Stimulated activated CD8-positive, alpha-beta memory T cell treated with anti-CD3 and anti-CD28 coated beads, Interleukin-7, amount 100 ng/mL, for 1 hour (primary cell): ENCODE results near the gene PLPPR4.

Experiments used
- DNase-seq, 2 donors: peaks; one replicate each; pipeline ENCODE4 v3.0.0-alpha.2; 2020; ENCODE audit warnings: low read depth in 2 of 2

Gene PLPPR4

DNA sequence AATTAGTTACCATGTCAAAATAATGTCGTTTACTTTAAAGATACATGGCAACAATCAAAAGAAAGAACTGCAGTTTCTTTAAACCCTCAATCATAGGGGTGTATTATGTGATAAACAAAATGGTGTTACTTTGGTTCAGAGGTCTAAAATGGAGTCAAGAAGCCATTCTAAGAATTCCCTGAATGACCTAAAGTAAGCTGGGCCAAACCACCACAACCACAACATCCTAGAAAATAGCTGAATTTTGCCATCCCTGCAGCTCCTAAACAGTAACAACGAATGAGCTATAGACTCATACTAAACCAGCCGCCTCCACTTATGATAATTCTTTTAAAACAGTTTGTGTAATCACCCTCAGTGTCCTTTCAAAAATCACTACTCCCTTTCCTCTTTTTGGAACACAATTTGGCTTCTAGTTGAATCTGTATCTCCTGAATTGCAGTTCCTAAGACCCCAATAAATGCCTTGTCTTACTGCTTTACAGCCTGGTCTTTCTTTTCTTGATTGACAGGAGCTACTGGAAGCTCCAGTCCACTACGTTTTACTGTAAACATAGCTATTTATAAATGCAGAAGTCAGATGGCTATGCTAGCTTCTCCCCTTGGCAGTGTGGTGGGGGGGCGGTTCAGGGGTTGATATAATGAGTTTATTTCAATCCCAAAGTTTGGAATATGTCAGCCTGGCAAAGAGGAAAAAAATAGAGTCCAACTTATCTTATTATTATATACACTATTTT is 84.3 kb downstream of the PLPPR4 start:
- DNase-seq, result no peak

DNA sequence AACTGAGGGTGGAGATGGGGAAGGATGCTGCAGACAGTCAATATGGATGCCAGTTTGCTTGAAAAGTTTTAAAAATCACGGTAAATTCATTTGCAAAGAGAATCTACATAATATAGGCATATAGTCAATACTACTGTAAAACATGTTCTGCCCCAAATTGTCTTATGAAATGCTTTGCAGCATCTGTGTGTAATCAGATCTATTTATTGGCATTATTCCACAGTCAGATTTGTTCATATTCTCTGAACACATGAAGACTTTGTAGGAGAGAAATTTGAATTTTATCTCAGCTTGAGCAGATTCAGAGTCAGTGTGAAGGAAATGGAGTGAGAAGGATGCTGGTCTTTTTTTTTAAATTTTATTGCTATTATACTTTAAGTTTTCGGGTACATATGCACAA is 88.5 kb downstream of the PLPPR4 start:
- DNase-seq, result no peak

DNA sequence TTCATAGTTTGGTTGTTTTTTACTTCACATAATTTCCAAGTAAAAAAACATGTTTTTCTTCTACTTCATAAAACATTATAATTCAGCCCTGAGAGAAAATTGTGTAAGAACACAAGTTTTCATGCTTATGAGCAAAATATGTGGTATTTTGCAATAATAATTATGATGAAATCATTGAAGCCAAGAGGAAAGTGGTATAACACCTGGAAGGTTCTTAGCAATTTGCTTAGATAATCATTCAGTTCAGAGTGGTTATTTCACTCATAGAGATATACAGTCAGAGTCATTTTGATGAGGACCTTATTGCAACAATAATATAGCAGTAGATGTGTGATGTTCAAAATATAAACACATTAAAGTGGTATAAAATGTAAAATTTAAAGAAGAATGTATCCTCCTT is 94.5 kb downstream of the PLPPR4 start:
- DNase-seq, result no peak
